ENCODE results near the gene HLA-G.

The HLA-G gene

DNA sequence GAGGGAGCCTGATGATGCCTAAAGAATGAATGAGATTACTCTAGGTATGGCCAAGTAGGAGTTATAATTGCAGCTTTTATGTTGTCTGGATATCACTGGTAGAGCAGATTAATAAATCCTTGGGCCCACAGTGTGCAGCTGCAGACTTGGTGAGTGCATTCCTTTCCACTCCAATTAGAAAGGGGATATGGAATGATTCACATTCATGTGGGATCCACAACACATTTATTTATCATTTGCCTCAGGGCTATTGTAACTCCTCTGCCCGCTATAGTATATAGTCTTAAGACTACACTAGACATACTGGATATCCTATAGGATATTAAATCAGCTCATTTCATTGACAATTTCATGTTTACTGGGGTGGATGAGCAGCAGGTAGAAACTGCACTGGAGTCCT lies 11.6 kb upstream of the HLA-G start:
- no peak for DNase-seq

- DNase-seq: no peak
Measured at GRCh38 chr6:29818892-29819291, 8.7 kb upstream of the HLA-G start.

- no peak for DNase-seq
Measured at GRCh38 chr6:29824144-29824543, 3.5 kb upstream of the HLA-G start.

- DNase-seq: no peak
Measured at GRCh38 chr6:29825848-29826247, 1.8 kb upstream of the HLA-G start.

GRCh38 chr6:29826271-29826670 lies 1.4 kb upstream of the HLA-G start:
- DNase-seq: no peak

DNA sequence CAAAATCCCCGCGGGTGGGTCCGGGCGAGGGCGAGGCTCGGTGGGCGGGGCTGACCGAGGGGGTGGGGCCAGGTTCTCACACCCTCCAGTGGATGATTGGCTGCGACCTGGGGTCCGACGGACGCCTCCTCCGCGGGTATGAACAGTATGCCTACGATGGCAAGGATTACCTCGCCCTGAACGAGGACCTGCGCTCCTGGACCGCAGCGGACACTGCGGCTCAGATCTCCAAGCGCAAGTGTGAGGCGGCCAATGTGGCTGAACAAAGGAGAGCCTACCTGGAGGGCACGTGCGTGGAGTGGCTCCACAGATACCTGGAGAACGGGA lies 809 bp downstream of the HLA-G start:
- no peak for DNase-seq

DNA sequence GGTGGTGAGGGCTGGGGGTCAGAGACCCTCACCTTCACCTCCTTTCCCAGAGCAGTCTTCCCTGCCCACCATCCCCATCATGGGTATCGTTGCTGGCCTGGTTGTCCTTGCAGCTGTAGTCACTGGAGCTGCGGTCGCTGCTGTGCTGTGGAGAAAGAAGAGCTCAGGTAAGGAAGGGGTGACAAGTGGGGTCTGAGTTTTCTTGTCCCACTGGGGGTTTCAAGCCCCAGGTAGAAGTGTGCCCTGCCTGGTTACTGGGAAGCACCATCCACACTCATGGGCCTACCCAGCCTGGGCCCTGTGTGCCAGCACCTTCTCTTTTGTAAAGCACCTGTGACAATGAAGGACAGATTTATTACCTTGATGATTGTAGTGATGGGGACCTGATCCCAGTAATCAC lies 2.1 kb downstream of the HLA-G start:
- DNase-seq: no peak

GRCh38 chr6:29830409-29830808 lies 2.8 kb downstream of the HLA-G start:
- DNase-seq: no peak

GRCh38 chr6:29831776-29832175 lies 4.2 kb downstream of the HLA-G start:
- no peak for DNase-seq

GRCh38 chr6:29834564-29835436 lies 7.2 kb downstream of the HLA-G start:
- peak in 21 of 51 donors; percentile 1 to 49 (median 6) for DNase-seq

DNA sequence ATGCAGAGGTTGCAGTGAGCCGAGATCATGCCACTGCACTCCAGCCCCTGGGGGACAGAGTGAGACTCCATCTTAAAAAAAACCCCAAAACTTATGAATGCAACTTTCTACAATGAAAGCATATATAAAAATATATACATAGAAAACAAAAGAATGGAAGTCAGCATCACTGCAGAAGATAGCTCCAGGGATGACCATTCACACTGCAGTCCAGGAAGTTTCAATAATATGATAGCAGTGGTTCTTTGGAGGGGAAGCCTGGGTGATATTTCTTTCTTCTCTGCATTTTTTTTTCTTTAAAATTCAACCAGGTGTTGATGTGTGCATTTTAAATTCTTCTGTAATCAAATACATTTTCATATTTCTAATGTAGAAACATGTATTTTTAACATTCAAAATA lies 12.3 kb downstream of the HLA-G start:
- DNase-seq: no peak

DNA sequence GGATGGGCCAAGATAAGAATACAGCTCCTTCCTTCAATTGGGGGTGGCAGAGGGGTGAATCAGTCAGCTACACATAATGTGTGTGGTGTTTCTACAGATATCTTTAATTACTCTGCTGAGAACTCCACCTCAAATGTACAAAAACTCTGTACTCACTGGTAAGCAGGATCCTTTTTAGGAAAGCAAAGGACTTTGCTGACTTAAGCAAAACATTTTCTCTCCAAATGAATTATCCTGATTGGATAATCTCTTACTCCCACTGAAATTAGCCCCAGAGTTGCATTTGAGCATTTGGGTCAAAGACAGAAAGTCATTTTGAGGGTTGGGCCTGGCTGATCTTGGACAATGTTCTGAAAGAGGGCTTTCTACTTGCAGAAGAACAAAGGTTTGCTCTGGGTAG lies 13.4 kb downstream of the HLA-G start:
- no peak for DNase-seq

- peak in 3 of 51 donors; percentile 2 to 37 (median 24) for DNase-seq
Measured at GRCh38 chr6:29845405-29846006, 17.9 kb downstream of the HLA-G start.

DNA sequence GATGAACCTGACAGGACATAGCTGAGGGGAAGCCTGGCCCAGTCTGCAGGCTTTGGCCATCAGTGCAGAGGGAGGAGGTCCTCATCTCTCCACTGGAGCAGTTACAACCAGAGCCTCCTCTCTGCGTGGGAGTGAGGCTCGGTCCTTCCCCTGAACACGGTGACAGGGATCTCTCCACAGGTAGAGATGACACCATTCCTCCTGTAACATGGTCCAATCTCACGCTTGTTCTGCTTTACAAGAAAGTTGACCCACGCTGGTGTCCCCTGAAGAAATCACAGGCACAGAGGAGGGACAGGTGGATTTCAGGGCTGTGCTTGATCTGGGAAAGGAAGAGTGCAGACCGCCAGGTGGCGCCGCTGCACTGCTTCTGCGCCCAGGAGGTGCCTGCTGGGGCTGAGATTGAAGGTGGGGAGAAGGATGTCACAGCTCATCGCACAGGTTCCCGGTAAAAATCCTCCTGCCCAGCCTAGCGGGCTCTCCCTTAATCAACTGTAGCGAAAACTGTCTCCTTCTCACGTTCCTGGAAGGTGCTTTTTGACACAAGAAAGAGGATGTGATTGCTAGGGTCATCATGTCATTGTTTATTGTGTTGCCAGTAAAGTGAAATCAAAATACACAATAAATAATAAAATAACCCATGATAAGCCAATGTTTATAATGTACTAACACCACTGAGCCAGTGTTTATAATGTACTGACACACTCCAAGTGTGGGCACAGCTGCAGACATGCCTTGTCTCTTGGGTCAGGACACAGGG lies 20.4 kb downstream of the HLA-G start:
- peak in 49 of 51 donors; percentile 3 to 81 (median 45) for DNase-seq

- no peak for DNase-seq
Measured at GRCh38 chr6:29850011-29850553, 22.5 kb downstream of the HLA-G start.

DNA sequence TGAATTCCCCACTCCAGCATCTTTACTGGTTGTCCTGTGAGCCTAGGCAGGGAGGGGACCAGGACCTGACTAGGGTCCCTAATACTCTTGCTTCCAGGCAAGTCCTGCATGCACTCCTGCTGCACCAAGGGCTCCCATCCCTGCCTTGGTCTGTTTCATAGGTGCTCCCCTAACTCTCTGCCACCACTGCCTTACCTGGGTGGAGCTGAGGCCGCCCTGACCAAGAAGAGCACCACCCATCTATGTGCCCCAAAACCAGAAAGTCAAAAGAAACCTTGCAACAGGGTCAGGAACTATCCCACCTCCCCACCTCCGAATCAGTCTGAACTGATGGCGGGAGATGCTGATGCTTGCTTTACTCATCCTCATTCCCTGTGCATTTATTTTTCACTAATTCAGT lies 23.6 kb downstream of the HLA-G start:
- DNase-seq: no peak

DNA sequence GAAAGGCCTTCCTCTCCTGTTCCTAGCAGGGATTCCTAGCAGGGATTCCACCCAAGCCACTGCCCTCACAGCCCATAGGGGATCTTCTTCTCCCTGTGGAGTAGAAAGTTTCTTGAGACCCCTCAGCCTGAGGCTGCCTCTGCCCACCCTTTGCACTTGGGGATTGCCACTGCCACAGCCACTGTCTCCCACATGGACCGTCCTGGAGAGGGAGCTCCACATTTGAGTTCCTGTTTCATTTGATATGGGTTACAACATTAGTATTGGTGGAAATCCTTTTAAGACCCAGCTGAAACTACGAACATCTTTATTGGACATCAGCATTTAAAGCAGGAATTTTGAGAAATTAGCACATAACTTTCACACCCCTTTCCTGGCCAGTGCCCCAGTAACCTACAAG lies 25.6 kb downstream of the HLA-G start:
- no peak for DNase-seq

DNA sequence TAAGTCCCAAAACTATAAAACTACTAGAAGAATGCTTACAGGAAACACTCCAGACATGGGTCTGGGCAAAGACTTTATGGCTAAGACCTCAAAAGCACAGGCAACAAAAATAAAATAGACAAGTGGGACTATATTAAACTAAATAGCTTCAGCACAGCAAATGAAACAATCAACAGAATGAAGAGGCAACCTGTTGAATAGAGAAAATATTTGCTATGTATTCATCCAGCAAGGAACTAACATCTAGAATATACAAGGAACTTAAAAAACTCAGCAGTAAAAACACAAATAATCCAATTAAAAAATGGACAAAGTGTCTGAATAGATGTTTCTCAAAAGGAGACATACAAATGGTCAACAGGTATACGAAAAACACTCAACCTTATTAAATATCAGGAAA lies 30.4 kb downstream of the HLA-G start:
- no peak for DNase-seq

DNA sequence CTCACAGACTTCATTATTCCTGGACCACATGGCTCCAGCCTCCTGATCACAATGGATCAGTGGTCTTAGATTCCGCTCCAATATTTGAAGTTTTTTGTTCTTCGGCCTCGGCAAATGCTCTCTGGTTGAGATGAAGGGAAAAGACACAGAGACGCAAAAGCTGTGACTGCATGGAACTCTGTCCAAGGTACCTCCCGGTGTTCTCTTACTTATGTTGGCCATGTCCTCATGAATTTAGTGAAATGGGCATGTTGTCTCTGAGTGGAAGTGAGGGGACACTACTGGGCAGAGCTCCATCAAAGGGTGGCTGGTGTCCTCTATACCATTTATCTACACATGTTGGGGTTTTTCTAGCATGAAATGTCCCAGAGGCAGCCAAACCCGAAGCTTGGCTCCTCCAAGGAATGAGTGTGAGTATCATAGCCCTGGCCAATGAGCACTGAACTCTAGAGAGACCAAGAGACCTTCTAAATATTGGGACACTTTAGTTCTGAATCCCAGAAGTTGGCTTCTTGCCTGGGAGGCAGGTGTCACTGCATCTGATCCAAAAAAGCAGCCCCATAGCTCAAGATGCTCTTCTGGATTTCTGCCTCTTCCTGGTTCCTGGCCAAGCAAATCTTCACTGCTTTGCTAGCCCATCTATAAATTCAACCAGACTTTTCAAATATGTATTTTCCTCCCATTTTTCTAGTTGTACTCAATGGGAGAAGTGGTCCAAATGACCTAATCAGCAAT lies 34.1 kb downstream of the HLA-G start:
- no peak for DNase-seq

GRCh38 chr6:29864037-29864810 lies 36.6 kb downstream of the HLA-G start:
- DNase-seq: no peak

GRCh38 chr6:29865631-29866030 lies 38.0 kb downstream of the HLA-G start:
- DNase-seq: no peak
